Measurements from ENCODE around the gene NRP2. TPM values are rescaled to one million over a fixed set of nuclear protein-coding genes. Genes with fewer than 3 reads are reported as not detected.
A peak's percentile ranks its signal among the peaks of the same experiment; 100 is the strongest.

Gene NRP2
- total RNA-seq, 4 donors from 2014 or later = 195 to 440 (median 314) TPM

DNA sequence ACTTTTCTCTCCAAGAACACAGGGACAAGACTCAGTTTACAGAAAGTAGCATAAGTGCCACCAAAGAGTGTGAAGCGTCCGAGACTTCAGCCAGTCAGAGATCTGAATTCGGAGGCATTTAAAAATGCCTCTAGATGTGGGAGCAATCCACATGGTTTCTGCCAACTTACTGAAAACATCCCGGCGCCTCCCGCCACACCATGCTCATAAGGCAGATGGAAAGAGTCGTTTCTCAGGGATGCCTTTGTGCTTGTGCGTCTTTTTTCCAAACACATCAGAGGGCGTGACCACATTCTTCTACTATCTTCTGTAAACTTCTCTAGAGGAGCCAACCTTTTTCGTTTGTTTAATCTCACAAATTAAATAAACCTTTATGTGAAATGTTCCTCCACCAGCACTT lies 88.7 kb downstream of the NRP2 start:
- Histone ChIP-seq H3K27ac (replicated peaks in 1 of 4) (peak overlapping the region; percentile 80 to 98 (median 90)), H3K4me3 (no peak overlapping the region), H3K36me3 (peaks cover 2 to 30% (median 6%) of the 10 kb centered on the region in 4 donors), H3K27me3 (peaks cover 0 to 4% (median 0%) of the 10 kb centered on the region in 4 donors), H3K9me3 (no peaks in the 10 kb centered on the region), H3K4me1 (peaks cover 10 to 100% (median 97%) of the 10 kb centered on the region in 4 donors)
- 42% methylated on average over 10 of the region's 10 CpGs for WGBS
- TF ChIP-seq EP300 (IDR thresholded peaks at IDR 0.05) = peak; percentile 20
- no peak for TF ChIP-seq POLR2A (IDR thresholded peaks at IDR 0.05; ENCODE audit: low read depth)
- peak; percentile 26 to 74 for TF ChIP-seq POLR2AphosphoS5 (IDR thresholded peaks at IDR 0.05)
- TF ChIP-seq, protein P1, sequence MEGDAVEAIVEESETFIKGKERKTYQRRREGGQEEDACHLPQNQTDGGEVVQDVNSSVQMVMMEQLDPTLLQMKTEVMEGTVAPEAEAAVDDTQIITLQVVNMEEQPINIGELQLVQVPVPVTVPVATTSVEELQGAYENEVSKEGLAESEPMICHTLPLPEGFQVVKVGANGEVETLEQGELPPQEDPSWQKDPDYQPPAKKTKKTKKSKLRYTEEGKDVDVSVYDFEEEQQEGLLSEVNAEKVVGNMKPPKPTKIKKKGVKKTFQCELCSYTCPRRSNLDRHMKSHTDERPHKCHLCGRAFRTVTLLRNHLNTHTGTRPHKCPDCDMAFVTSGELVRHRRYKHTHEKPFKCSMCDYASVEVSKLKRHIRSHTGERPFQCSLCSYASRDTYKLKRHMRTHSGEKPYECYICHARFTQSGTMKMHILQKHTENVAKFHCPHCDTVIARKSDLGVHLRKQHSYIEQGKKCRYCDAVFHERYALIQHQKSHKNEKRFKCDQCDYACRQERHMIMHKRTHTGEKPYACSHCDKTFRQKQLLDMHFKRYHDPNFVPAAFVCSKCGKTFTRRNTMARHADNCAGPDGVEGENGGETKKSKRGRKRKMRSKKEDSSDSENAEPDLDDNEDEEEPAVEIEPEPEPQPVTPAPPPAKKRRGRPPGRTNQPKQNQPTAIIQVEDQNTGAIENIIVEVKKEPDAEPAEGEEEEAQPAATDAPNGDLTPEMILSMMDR (IDR thresholded peaks at IDR 0.05) = no peak
- intact Hi-C loops (cut with DNase I) = loop anchor here (10.0 kb wide), 1 partner anchor 174 kb away; no protein-coding TSS in a partner anchor
- DNase-seq (ENCODE audit: extremely low spot score) = no peak

DNA sequence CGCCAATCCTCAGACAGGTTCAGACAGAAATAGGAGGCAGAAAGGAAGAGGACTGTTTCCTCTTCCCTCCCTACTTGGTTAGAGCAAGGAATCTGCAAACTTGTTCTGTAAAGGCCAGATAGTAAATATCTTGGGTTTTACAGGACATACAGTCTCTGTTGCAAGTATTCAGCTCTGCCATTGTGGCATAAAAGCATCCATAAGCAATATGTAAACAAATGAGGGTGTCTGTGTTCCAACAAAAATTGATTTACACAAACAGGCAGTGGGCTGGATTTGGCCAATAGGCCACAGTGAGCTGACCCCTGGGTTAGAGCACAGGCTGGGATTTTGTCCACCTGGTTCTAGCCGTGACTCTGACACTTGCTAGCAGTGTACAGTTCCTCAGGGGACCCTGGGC lies 89.4 kb downstream of the NRP2 start:
- TF ChIP-seq, protein P1 (IDR thresholded peaks at IDR 0.05) = no peak
- TF ChIP-seq POLR2AphosphoS5 (IDR thresholded peaks at IDR 0.05) = no peak
- no peak for TF ChIP-seq EP300 (IDR thresholded peaks at IDR 0.05)
- TF ChIP-seq POLR2A (IDR thresholded peaks at IDR 0.05; ENCODE audit: low read depth) = no peak
- DNase-seq (ENCODE audit: extremely low spot score) = no peak
- Histone ChIP-seq H3K27me3 (no peaks in the 10 kb centered on the region), H3K4me1 (peaks cover 10 to 100% (median 97%) of the 10 kb centered on the region in 4 donors), H3K36me3 (peaks cover 0 to 32% (median 4%) of the 10 kb centered on the region in 4 donors), H3K27ac (replicated peaks in 1 of 4) (peak overlapping the region; percentile 80 to 98 (median 90)), H3K4me3 (no peak overlapping the region), H3K9me3 (no peaks in the 10 kb centered on the region)
- 21% methylated on average over 2 of the region's 2 CpGs for WGBS
- intact Hi-C loops (cut with DNase I) = loop anchor here (2.0 to 10.0 kb wide), 2 partner anchors 65 to 173 kb away; no protein-coding TSS in a partner anchor

DNA sequence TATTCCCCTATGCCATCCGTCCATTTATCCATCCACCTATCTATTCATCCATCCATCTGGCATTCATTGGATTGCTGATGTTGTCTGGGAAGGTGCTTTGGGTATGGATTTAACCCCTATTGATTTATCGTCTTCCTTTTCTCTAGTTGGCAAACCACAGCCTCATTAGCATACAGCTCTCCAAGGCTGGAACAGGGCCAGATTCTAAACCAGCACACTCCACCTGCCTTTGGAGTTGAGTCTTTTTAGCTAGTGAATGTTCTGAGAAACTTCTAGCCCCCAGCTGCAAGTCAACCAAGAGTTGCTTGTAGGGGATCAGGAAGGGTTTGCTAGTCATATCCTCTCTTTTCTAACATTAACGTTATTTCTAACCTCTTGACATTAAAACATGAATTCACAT lies 90.7 kb downstream of the NRP2 start:
- intact Hi-C loops (cut with DNase I) = loop anchor here (2.0 to 10.0 kb wide), 2 partner anchors 64 to 172 kb away; no protein-coding TSS in a partner anchor
- TF ChIP-seq POLR2A (IDR thresholded peaks at IDR 0.05; ENCODE audit: low read depth) = no peak
- TF ChIP-seq, protein P1 (IDR thresholded peaks at IDR 0.05) = no peak
- peak in 1 of 2 donors; percentile 30 for TF ChIP-seq POLR2AphosphoS5 (IDR thresholded peaks at IDR 0.05)
- H3K4me1 ChIP-seq = peaks cover 4 to 100% (median 97%) of the 10 kb centered on the region in 4 donors
- H3K27ac ChIP-seq (replicated peaks in 1 of 4) = peak overlapping the region; percentile 80 to 98 (median 90)
- peaks cover 0 to 25% (median under 1%) of the 10 kb centered on the region in 4 donors for H3K36me3 ChIP-seq
- no peak overlapping the region for H3K4me3 ChIP-seq
- no peaks in the 10 kb centered on the region for H3K27me3 ChIP-seq
- no peak for DNase-seq (ENCODE audit: extremely low spot score)
- WGBS = 41% methylated on average over 3 of the region's 3 CpGs
- no peaks in the 10 kb centered on the region for H3K9me3 ChIP-seq

DNA sequence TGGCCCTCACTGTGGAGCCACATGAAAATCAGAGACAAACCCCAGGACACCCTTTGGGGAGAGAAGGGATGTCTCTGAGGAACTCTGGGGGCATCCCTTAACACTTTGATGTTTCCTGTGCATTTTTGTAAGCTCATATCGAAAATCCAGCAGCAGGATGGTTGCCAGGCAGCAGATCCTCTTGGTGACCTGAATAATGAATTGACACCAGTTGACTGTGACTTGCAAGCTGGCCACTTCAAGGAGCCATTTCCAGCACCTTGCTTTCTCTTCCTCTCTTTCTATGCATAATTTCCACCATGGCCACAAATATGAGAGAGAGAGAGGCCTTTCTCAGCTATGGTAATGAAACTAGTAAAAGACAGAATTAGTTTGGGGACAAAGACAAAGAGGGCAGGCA lies 91.7 kb downstream of the NRP2 start:
- H3K27ac ChIP-seq (replicated peaks in 1 of 4) = peak overlapping the region; percentile 80 to 98 (median 90)
- H3K4me3 ChIP-seq = no peak overlapping the region
- peaks cover 0 to 17% (median 0%) of the 10 kb centered on the region in 4 donors for H3K36me3 ChIP-seq
- H3K27me3 ChIP-seq = no peaks in the 10 kb centered on the region
- no peak for DNase-seq (ENCODE audit: extremely low spot score)
- intact Hi-C loops (cut with DNase I) = loop anchor here (2.0 to 10.0 kb wide), 2 partner anchors 63 to 171 kb away; no protein-coding TSS in a partner anchor
- TF ChIP-seq EP300 (IDR thresholded peaks at IDR 0.05) (no peak), POLR2AphosphoS5 (IDR thresholded peaks at IDR 0.05) (no peak), POLR2A (IDR thresholded peaks at IDR 0.05; ENCODE audit: low read depth) (no peak)
- TF ChIP-seq, protein P1 (IDR thresholded peaks at IDR 0.05) = no peak
- H3K4me1 ChIP-seq = peaks cover 0 to 100% (median 97%) of the 10 kb centered on the region in 4 donors
- WGBS = 50% methylated on average over 1 of the region's 1 CpG
- H3K9me3 ChIP-seq = no peaks in the 10 kb centered on the region

Measured in esophagus muscularis mucosa (tissue), 4 donors.